ENCODE results near the gene RNF7. TPM values are rescaled to one million over a fixed set of nuclear protein-coding genes. Genes with fewer than 3 reads are reported as not detected.

RNF7 gene
- total and polyA plus RNA-seq, 2 of the 8 experiments (the other 6 are each of a cell fraction or from before 2014, with no cell fraction given): 78.4 to 113 TPM

- POLR2A ChIA-PET (ENCODE audit: partially characterized antibody): interaction anchor here (1.3 to 1.5 kb wide), 3 partner anchors 9 to 43 kb away, joined by 3 to 5 read pairs (median 4); no protein-coding TSS in a partner anchor
- H3K4me1 ChIP-seq (replicated peaks in 1 of 4; ENCODE audit: control insufficient read depth in 3 of 4, insufficient read depth in 4 of 4, low read length in 3 of 4): no peaks in the 10 kb centered on the region
- H3K14ac ChIP-seq (ENCODE audit: insufficient read length): no peak overlapping the region
- 63% methylated on average over 1 of the region's 1 CpG; no CpG with 5 or more reads in 1 of the 2 experiments for WGBS, 2 experiments (ENCODE audit: extremely low coverage in 1 of 2, insufficient coverage in 1 of 2, insufficient read length in 1 of 2, insufficient replicate concordance in 2 of 2, low coverage in 1 of 2, low lambda C conversion rate in 2 of 2, missing lambda C conversion rate in 1 of 2)
- H3K56ac ChIP-seq (replicated peaks; ENCODE audit: insufficient read length, low read depth, low read length): no peak overlapping the region
- H3K36me3 ChIP-seq (ENCODE audit: control insufficient read depth in 2 of 4, insufficient read depth in 4 of 4, low read length in 3 of 4): no peaks in the 10 kb centered on the region; a peak in 1 of 8 replicates
- no peak overlapping the region for H3K4me3 ChIP-seq (ENCODE audit: extremely low read depth in 1 of 4, insufficient read depth in 2 of 4, low read depth in 3 of 4, low read length in 4 of 4)
- H3K4ac ChIP-seq (replicated peaks; ENCODE audit: insufficient read length, low read depth, low read length): no peak overlapping the region
- no peak overlapping the region for H3K4me2 ChIP-seq (ENCODE audit: insufficient read depth in 1 of 2, low read depth in 2 of 2, low read length in 2 of 2)
- no peaks in the 10 kb centered on the region for H3K23me2 ChIP-seq (ENCODE audit: low read depth, low read length)
- no peak overlapping the region for H4K91ac ChIP-seq (replicated peaks; ENCODE audit: insufficient read length, low read length)
- no peak overlapping the region for H2BK20ac ChIP-seq (ENCODE audit: low read length)
- no peaks in the 10 kb centered on the region for H4K20me1 ChIP-seq (replicated peaks in 1 of 2; ENCODE audit: control insufficient read depth in 1 of 2, insufficient read depth in 2 of 2, low read length in 2 of 2)
- no peak overlapping the region for H3K23ac ChIP-seq (ENCODE audit: insufficient read length)
- CTCF ChIA-PET (ENCODE audit: partially characterized antibody): interaction anchor here (2.1 kb wide), 1 partner anchor 16 kb away, joined by 9 read pairs; the partner anchor contains the start of gene RNF7
- H2BK12ac ChIP-seq (ENCODE audit: low read depth, low read length): no peak overlapping the region
- no peak overlapping the region for H3K9ac ChIP-seq (replicated peaks in 1 of 4; ENCODE audit: extremely low read depth in 1 of 4, low read depth in 3 of 4, low read length in 3 of 4)
- H3K18ac ChIP-seq (ENCODE audit: extremely low read depth, low read length): no peak overlapping the region
- H3K9me3 ChIP-seq (ENCODE audit: insufficient read depth in 2 of 2, low read depth in 1 of 2, low read length in 1 of 2): no peaks in the 10 kb centered on the region
- no peak overlapping the region for H2AFZ ChIP-seq (ENCODE audit: low read length)
- H4K5ac ChIP-seq (ENCODE audit: insufficient read length, low read depth, low read length): no peak overlapping the region
- H3K27me3 ChIP-seq (replicated peaks in 1 of 4; ENCODE audit: control insufficient read depth in 3 of 4, extremely low read depth in 1 of 4, insufficient read depth in 3 of 4, low read length in 3 of 4): no peaks in the 10 kb centered on the region
- H4K8ac ChIP-seq (ENCODE audit: extremely low read depth, insufficient read depth, low read length): no peak overlapping the region
- H2BK15ac ChIP-seq (ENCODE audit: low read length): no peak overlapping the region
- DNase-seq (ENCODE audit: low read depth in 1 of 2, low spot score in 2 of 2) (no peak), FAIRE-seq (no peak)
- H2BK120ac ChIP-seq (replicated peaks; ENCODE audit: low read depth, low read length): no peak overlapping the region
- no peaks in the 10 kb centered on the region for H3K79me1 ChIP-seq (ENCODE audit: low read depth, low read length)
- no peak overlapping the region for H2BK5ac ChIP-seq (ENCODE audit: low read depth, low read length)
- H2AK5ac ChIP-seq (ENCODE audit: low read depth, low read length): no peak overlapping the region
- H3K79me2 ChIP-seq (ENCODE audit: control insufficient read depth in 1 of 2, insufficient read depth in 2 of 2, low read length in 2 of 2): no peaks in the 10 kb centered on the region
- H3K27ac ChIP-seq (ENCODE audit: low read depth, low read length): no peak overlapping the region
- TF ChIP-seq ATF3 (IDR thresholded peaks at IDR 0.05; ENCODE audit: insufficient read depth, low read depth, low read length) (no peak), USF2 (IDR thresholded peaks at IDR 0.05; ENCODE audit: low read length) (no peak)
Measured at GRCh38 chr3:141754032-141754431, 15.9 kb downstream of the RNF7 start.
